H9 (cell line): Measurements from ENCODE around the gene DYNC1H1. TPM values are rescaled to one million over a fixed set of nuclear protein-coding genes. Genes with fewer than 3 reads are reported as not detected.

Experiments used
- DNase-seq: peaks from one replicate; pipeline ENCODE4 v3.0.0-alpha.2; 2017
- H2AFZ ChIP-seq: one replicate; pipeline ENCODE4 v1.6.1; 2013; ENCODE audit warnings: mild to moderate bottlenecking, low read length, control low read depth, moderate library complexity
- H2AK5ac ChIP-seq: 2 replicates; pipeline ENCODE4 v1.6.1; 2013; ENCODE audit warnings: low read length, control low read depth, mixed read lengths; ENCODE audit not compliant: insufficient read length
- H2BK120ac ChIP-seq: one replicate; pipeline ENCODE4 v1.6.1; 2013; ENCODE audit warnings: low read depth, mild to moderate bottlenecking, low read length, control low read depth, inconsistent platforms; ENCODE audit not compliant: poor library complexity, severe bottlenecking
- H2BK12ac ChIP-seq: 2 replicates; pipeline ENCODE4 v1.6.1; 2013; ENCODE audit warnings: low read length, control low read depth, mixed read lengths, low read depth; ENCODE audit not compliant: insufficient read length
- H2BK15ac ChIP-seq: 2 replicates; pipeline ENCODE4 v1.6.1; 2013; ENCODE audit warnings: low read depth, low read length, control low read depth
- H2BK20ac ChIP-seq: one replicate; pipeline ENCODE4 v1.6.1; 2013; ENCODE audit warnings: low read depth, mild to moderate bottlenecking, low read length, control low read depth, inconsistent platforms; ENCODE audit not compliant: poor library complexity, severe bottlenecking
- H2BK5ac ChIP-seq: 2 replicates; pipeline ENCODE4 v1.6.1; 2013; ENCODE audit warnings: low read length, control low read depth, mixed read lengths; ENCODE audit not compliant: insufficient read length
- H3K14ac ChIP-seq: 2 replicates; pipeline ENCODE4 v1.6.1; 2013; ENCODE audit warnings: low read length, control low read depth; ENCODE audit not compliant: insufficient read depth
- H3K18ac ChIP-seq: 2 replicates; pipeline ENCODE4 v1.6.1; 2013; ENCODE audit warnings: low read depth, mild to moderate bottlenecking, mixed read lengths, low read length, control low read depth; ENCODE audit not compliant: insufficient read length
- H3K23ac ChIP-seq: 2 replicates; pipeline ENCODE4 v1.6.1; 2013; ENCODE audit warnings: low read length, control low read depth, mixed read lengths, low read depth; ENCODE audit not compliant: insufficient read length
- H3K23me2 ChIP-seq: 2 replicates; pipeline ENCODE4 v1.6.1; 2013; ENCODE audit warnings: low read depth, mild to moderate bottlenecking, mixed read lengths, low read length, control low read depth; ENCODE audit not compliant: insufficient read length, poor library complexity, severe bottlenecking
- H3K27ac ChIP-seq: 2 replicates; pipeline ENCODE4 v1.5.1; 2013; ENCODE audit warnings: low read length, control low read depth, mixed read lengths, low read depth; ENCODE audit not compliant: insufficient read length
- H3K27me3 ChIP-seq: 2 replicates; pipeline ENCODE4 v1.6.1; 2013; ENCODE audit warnings: low read length, control low read depth, inconsistent platforms; ENCODE audit not compliant: insufficient read depth
- H3K4ac ChIP-seq: 2 replicates; pipeline ENCODE4 v1.6.1; 2013; ENCODE audit warnings: low read depth, mild to moderate bottlenecking, control low read depth, inconsistent platforms, low read length, moderate library complexity
- H3K4me1 ChIP-seq: 2 replicates; pipeline ENCODE4 v1.6.1; 2013; ENCODE audit warnings: low read length, control low read depth, inconsistent platforms; ENCODE audit not compliant: insufficient read depth
- H3K4me2 ChIP-seq: 2 replicates; pipeline ENCODE4 v1.6.1; 2013; ENCODE audit warnings: low read length, control low read depth, mixed read lengths; ENCODE audit not compliant: insufficient read length, insufficient read depth
- H3K56ac ChIP-seq: 2 replicates; pipeline ENCODE4 v1.6.1; 2013; ENCODE audit warnings: low read depth, mild to moderate bottlenecking, mixed read lengths, low read length, control low read depth; ENCODE audit not compliant: insufficient read length
- H3K79me1 ChIP-seq: 2 replicates; pipeline ENCODE4 v1.6.1; 2013; ENCODE audit warnings: low read depth, mild to moderate bottlenecking, moderate library complexity, low read length, control low read depth, inconsistent platforms; ENCODE audit not compliant: insufficient read depth, poor library complexity, severe bottlenecking
- H3K79me2 ChIP-seq: 2 replicates; pipeline ENCODE4 v1.6.1; 2013; ENCODE audit warnings: low read length, control low read depth, inconsistent platforms; ENCODE audit not compliant: insufficient read depth
- H3K9ac ChIP-seq: 2 replicates; pipeline ENCODE4 v1.6.1; 2013; ENCODE audit warnings: low read length, control low read depth, mixed read lengths; ENCODE audit not compliant: insufficient read length; ENCODE audit errors: extremely low read depth
- H3K9me3 ChIP-seq: one replicate; pipeline ENCODE4 v1.6.1; 2013; ENCODE audit warnings: low read depth, low read length, inconsistent platforms; ENCODE audit not compliant: control insufficient read depth
- H3T11ph ChIP-seq: one replicate; pipeline ENCODE4 v1.6.1; 2013; ENCODE audit warnings: mild to moderate bottlenecking, low read length, control low read depth, inconsistent platforms
- H4K20me1 ChIP-seq: one replicate; pipeline ENCODE4 v1.6.1; 2013; ENCODE audit not compliant: control insufficient read depth, insufficient read length, insufficient read depth
- H4K5ac ChIP-seq: 2 replicates; pipeline ENCODE4 v1.6.1; 2013; ENCODE audit warnings: low read depth, mild to moderate bottlenecking, mixed read lengths, low read length, control low read depth; ENCODE audit not compliant: insufficient read length
- H4K8ac ChIP-seq: replicated peaks from 2 replicates; pipeline ENCODE4 v1.6.1; 2013; ENCODE audit warnings: low read length, control low read depth, mixed read lengths, low read depth; ENCODE audit not compliant: insufficient read length
- H4K91ac ChIP-seq: 2 replicates; pipeline ENCODE4 v1.6.1; 2013; ENCODE audit warnings: low read depth, mild to moderate bottlenecking, moderate library complexity, mixed read lengths, low read length, control low read depth; ENCODE audit not compliant: insufficient read length
- H3K27ac Mint-ChIP-seq, 3 experiments: 2 replicates in 2 of 3; 3 replicates in 1 of 3; pipeline ENCODE4 v1.8.0; 2020 to 2021; ENCODE audit warnings: mixed read lengths in 3 of 3, mild to moderate bottlenecking in 1 of 3, moderate library complexity in 1 of 3
- H3K27me3 Mint-ChIP-seq: 2 replicates; pipeline ENCODE4 v1.8.0; 2021; ENCODE audit warnings: low read depth, mild to moderate bottlenecking, moderate library complexity, mixed read lengths
- H3K36me3 Mint-ChIP-seq, 3 experiments: 2 replicates in 2 of 3; 3 replicates in 1 of 3; pipeline ENCODE4 v1.8.0; 2020 to 2021; ENCODE audit warnings: low read depth in 3 of 3, mixed read lengths in 3 of 3; ENCODE audit not compliant: insufficient read depth in 1 of 3
- H3K4me1 Mint-ChIP-seq, 2 experiments: 2 replicates each; pipeline ENCODE4 v1.8.0; 2020; ENCODE audit warnings: mixed read lengths in 2 of 2
- H3K4me3 Mint-ChIP-seq, 2 experiments: 2 replicates in 1 of 2; 3 replicates in 1 of 2; pipeline ENCODE4 v1.8.0; 2020 to 2021; ENCODE audit warnings: mild to moderate bottlenecking in 2 of 2, mixed read lengths in 2 of 2, moderate library complexity in 1 of 2
- H3K9me3 Mint-ChIP-seq, 2 experiments: 2 replicates in 1 of 2; 3 replicates in 1 of 2; pipeline ENCODE4 v1.8.0; 2020; ENCODE audit warnings: mild to moderate bottlenecking in 2 of 2, mixed read lengths in 2 of 2, moderate library complexity in 1 of 2
- CTCF ChIP-seq: fragments of 200-600 bp; sonication (generic); conservative IDR thresholded peaks from 3 replicates; pipeline ENCODE4 v1.8.0; 2021; ENCODE audit warnings: antibody characterized with exemption, mild to moderate bottlenecking
- WGBS: extraction: QIAGEN DNeasy Blood & Tissue Kit; methylation state at CpG from one replicate; pipeline ENCODE4 v1.1.7; 2013; ENCODE audit warnings: missing lambda C conversion rate, low lambda C conversion rate, mixed read lengths; ENCODE audit not compliant: insufficient read length; ENCODE audit errors: extremely low coverage; 5-methylcytosine and 5-hydroxymethylcytosine counted together
- total RNA-seq: library from RNA; stranded (reverse); gene quantifications from 2 replicates; pipeline ENCODE4 v1.2.1, GENCODE V29; 2021

Gene DYNC1H1
- total RNA-seq, 1 experiment from 2014 or later, result 359 TPM

GRCh38 chr14:102074415-102074964 is 110.1 kb downstream of the DYNC1H1 start:
- H3K23me2 ChIP-seq, result no peaks in the 10 kb centered on the region
- H3K9ac ChIP-seq, result no peak overlapping the region
- no peaks in the 10 kb centered on the region for H3K79me1 ChIP-seq
- no peak overlapping the region for H3K27ac ChIP-seq
- no peak overlapping the region for H3T11ph ChIP-seq
- H3K18ac ChIP-seq, result no peak overlapping the region
- H4K91ac ChIP-seq, result no peak overlapping the region
- no peak overlapping the region for H2BK20ac ChIP-seq
- Mint-ChIP-seq H3K27ac (no peak overlapping the region), H3K27me3 (no peaks in the 10 kb centered on the region; the same call in 1 of the 2 replicates), H3K9me3 (peaks cover 3 to 4% of the 10 kb centered on the region in 2 experiments; a peak in 3 of 5 replicates), H3K4me3 (no peak overlapping the region; a peak in 1 of 5 replicates), H3K36me3 (peaks cover 7 to 26% (median 17%) of the 10 kb centered on the region in 3 experiments), H3K4me1 (no peaks in the 10 kb centered on the region)
- no CpG with 5 or more reads among the region's 4 CpGs for WGBS
- no peaks in the 10 kb centered on the region for H3K9me3 ChIP-seq
- H3K23ac ChIP-seq, result no peak overlapping the region
- H3K79me2 ChIP-seq, result no peaks in the 10 kb centered on the region
- no peak overlapping the region for H3K14ac ChIP-seq
- H2BK15ac ChIP-seq, result no peak overlapping the region
- H2BK12ac ChIP-seq, result no peak overlapping the region
- no peak overlapping the region for H3K4ac ChIP-seq
- H4K20me1 ChIP-seq, result no peaks in the 10 kb centered on the region
- no peaks in the 10 kb centered on the region for H3K4me1 ChIP-seq
- H4K5ac ChIP-seq, result no peak overlapping the region
- H4K8ac ChIP-seq, result no peak overlapping the region
- H3K4me2 ChIP-seq, result no peak overlapping the region
- H2AFZ ChIP-seq, result no peak overlapping the region
- no peak overlapping the region for H2BK120ac ChIP-seq
- H3K56ac ChIP-seq, result no peak overlapping the region
- DNase-seq, result no peak
- no peak overlapping the region for H2BK5ac ChIP-seq
- H3K27me3 ChIP-seq, result no peaks in the 10 kb centered on the region
- H2AK5ac ChIP-seq, result no peak overlapping the region
- no peak for TF ChIP-seq CTCF
